Ramos (cell line): ENCODE results near the gene ZNF618.

ENCODE experiments used
- in situ Hi-C: fragments of 300-500 bp; cut with MboI; formaldehyde crosslinking; loops from one replicate; pipeline ENCODE4 v1.14.3; 2022; ENCODE audit warnings: low sequenced_read_pairs; ENCODE audit not compliant: unreplicated experiment

ZNF618 gene

DNA sequence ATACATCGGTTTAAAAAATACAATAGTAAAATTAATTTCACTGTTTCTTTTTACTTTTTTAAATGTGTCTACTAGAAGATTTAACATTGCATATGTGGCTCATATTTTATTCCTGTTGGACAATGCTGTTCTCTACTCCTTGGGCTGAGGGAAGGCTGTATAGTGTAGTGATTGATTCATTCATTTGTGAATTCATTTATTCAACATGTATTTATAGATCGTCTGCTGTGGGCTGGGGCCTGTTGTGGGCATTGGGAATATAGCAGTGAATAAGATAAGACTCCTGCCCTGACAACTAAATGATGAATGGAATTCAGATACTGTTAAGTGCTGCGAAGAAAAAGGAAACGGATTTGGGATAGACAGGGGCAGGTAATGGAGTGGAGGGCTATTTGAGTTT, 55.7 kb downstream of the ZNF618 start:
- in situ Hi-C loops: no loop called here

DNA sequence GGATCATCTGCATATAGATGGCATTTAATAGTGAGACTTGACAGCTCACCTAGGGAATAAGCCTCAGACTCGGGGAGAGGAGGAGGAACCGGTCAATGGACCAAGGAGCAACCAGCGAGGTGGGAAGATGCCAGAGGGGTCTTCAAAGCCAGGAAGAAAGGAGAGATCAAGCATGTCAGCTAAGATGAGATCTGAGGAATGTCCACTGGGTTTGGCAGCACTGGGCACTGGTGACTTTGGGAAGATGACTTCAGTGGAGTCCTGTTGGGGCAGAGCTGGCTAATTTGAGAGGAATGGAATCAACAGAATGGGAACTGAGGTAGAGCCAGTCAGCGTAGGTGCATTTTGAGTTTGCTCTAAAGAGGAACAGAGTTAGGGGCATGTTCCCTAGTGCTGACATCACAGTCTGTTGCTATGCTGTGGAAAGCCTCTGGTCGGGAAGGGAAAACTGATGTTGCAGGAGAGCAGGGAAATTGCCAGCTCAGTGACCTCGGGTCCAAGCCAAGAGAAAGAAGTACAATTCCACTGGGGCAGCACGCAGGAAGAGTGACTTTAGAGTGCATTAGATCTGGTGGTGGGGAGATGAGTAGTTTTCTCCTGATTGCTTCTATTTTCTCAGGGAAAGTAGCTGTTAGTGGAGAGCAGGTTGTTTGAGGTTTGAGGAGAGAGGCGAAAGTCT, 56.9 kb downstream of the ZNF618 start:
- in situ Hi-C loops: no loop called here

DNA sequence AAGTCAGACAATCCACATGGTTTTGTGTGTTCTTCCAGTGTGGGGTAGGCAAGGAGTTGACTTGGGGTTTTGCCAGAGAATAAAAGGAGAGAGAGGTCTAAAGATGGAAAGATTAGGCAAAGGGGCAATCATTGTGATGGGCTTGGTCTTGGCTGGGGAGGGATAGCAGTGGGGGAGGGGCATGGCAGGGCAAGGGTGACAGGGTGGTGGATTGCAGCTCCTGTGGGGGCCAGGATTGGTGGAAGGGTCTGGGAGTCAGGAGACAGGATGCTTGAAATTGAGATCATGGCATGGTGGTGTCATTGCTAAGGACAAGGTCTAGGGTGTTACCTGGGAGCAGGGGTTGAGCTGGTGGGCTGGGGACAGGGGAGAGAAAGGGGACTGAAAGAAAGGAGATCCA, 57.6 kb downstream of the ZNF618 start:
- in situ Hi-C loops: no loop called here

DNA sequence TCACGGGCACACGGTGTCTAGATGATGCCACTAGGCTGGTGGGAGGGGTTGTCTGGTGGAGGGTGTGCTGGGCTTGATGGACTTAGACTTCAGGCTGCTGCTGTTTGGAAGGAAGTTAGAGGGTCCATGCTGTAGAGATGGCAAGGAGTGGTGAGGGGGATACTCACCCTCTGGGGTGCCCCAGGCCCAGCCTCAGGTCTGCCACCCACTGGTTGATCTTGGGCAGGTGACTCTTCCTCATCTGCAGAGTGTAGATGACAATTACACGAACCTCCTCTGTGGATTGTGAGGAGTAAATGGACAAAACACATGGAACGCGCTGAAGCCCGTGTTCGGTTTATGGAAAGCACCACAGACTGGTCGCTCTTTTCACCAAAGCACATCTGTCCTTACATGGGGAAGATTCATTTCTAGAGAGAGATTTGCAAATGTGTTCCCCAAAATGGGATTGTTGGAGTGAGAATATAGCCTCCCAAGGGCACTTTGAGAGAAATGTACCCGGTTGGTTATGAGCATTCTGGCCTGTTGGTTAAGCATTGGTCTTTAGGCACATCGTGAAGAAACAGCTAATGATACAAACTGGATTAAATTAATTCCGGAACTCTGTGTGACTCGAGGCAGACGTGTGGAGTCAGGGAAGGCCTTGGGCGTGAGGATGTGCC, 58.2 kb downstream of the ZNF618 start:
- in situ Hi-C loops: no loop called here

DNA sequence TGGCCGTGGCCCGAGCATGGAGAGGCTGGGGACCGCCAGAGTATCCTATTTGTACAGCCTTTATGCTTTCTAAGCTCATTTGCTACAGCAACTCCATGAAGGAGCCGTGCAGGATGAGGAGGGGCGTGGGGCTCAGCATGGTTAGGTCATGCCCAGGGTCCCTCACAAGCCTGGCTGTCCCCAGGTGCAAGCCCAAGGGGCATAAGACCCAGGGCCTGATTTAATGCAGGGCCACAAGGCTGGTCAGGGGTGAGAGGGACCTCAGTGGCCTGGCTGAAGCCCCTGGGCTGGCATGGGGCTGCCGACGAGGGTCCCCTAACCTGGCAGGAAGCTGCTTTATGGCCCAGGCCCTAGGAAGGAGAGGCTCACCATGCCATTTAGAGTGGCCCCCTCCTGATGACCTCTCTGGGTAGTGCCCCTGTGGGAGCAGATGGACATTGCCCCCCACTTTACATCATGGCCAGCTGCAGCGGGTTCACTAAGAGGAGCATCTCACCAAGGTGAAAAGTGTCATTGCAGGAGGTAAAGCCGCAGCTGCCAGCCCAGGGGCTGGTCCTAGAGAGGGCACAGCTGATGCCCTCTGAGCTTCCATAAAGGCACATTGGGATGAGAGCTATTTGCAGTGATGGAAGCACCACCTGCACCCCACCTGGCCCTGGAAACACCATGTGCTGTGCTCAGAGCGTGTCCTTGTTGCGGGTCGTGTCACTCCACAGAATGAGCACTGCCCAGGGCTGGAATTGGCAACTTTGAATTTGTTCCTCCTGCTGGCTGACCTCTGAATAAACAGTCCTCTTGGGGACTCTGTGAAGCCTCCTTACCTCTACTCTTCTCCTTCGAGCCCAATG, 58.9 kb downstream of the ZNF618 start:
- in situ Hi-C loops: no loop called here

DNA sequence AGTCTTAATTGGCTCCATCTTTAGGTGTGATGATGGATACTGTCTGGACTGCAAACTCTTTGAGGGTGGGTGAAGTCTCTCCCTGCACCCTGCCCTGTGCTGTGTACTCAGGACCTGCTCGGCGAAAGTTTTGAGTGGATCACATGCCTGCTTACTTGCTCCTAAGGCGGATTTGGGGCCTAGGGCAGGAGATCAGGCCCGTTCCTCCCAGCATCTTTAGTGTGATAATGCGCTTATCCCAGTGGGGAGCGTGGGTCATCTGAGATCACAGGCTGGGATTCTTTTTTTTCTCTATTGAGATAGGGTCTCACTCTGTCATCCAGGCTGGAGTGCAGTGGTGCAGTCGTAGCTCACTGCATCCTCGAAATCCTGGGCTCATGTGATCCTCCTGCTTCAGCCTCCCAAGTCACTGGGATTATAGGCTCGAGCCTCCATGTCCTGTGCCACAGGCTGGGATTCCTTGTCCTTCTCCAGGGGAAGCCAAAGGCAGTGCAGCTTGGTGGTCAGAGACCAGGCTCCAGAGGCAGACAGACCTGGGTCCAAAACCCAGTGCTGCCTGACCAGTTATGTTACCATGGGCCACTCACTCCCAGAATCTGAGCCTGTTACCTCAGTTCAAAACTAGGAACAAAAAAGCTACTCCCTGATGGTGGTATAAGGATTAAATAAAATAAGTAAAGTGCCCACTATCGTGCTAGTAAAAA, 59.7 kb downstream of the ZNF618 start:
- in situ Hi-C loops: no loop called here

DNA sequence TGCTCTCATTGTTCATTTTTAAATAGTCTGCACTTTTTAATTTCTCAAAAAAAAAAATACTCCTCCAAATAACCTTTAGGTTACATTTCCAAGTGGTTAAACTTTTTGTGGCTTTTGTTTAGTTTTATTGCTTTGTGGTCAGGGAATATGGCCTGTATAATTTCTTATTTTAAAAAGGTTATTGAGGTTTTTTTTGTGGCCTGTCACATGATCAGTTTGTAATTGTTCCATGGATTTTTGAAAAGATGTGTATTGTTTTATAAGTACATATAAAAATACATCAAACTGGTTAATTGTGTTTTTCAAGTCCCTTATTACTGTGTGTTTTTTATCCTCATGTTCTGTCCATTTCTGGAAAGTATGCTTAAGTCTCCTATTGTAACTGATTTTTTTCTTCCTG, 64.0 kb downstream of the ZNF618 start:
- in situ Hi-C loops: no loop called here

DNA sequence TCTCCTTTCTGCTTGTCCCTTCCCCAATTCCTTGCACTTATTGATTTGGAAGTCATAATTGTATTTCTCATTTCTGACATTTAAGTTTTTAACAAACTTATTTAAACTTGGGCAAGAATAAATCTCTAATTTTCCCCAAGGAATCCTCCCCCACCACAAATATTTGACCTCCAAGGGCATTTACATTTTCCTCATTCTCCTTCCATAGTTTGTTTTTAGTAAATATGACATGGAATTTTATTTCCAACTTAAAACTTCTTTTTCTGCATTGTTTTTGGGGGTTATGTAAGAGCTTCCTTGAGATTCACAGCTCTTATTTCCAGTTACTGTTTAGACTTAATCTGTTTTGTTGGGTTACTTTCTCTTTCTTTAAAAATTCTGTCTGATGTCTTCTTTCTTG, 64.9 kb downstream of the ZNF618 start:
- in situ Hi-C loops: no loop called here

DNA sequence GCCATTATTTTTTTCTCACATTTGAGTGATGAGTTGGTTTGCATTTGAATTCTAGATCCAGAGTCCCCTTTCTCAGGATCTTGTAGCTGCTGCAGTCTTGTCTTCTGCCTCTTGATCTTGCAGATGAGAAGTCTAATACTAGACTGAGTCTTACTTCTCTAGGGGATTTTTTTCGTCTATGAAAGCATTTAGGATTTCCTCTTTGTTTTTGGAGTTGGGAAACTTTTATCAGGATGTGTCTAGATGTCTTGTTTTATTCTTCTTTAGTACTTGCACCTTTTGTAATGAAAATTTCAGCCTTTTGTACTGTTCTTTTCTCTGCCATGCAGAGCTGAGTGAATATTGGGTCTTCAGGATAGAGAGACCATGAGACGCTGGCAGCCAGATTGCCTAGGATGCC, 65.4 kb downstream of the ZNF618 start:
- in situ Hi-C loops: no loop called here

DNA sequence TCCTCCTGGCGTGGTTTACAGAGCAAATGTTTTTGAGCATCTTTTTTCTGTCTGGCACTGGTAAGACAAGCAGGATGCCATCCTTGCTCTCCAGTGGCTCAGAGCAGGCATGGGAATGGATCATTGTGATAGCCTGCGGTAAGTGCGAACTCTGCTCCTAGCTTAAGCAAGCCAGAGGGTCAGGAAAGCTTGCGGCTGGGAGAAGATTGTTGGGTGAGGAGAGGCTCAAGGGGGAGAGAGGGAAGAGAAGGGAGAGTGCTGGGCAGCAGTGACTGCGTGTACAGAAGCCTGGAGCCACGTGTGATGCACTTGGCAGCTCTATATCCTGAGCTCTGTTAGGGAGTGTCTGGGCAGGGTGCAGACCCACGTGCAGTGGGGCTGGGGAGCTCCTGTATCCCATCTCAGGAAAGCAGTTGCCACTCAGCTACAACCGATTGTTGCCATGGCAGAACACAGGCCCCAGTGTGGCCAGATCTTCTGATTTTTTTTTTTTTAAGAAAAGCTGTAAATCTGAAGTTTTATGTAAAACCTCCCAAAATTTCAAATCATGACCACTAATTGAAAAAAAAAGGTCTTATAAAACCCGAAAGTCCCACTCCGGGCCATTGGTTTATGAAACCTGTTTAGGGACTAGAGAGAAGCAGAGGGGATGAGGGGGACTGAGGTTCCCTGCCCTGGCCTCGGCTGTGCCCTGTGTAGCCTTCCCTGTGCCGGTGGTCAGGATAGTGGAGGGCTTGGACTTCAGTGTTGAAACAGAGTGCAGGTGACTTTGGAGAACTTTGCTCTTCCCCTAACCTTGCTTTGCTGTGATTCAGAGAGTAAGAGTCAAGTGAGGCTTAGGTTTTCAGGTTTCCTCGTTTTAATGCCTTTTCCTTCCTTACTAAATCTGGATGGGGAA, 67.3 kb downstream of the ZNF618 start:
- in situ Hi-C loops: no loop called here

DNA sequence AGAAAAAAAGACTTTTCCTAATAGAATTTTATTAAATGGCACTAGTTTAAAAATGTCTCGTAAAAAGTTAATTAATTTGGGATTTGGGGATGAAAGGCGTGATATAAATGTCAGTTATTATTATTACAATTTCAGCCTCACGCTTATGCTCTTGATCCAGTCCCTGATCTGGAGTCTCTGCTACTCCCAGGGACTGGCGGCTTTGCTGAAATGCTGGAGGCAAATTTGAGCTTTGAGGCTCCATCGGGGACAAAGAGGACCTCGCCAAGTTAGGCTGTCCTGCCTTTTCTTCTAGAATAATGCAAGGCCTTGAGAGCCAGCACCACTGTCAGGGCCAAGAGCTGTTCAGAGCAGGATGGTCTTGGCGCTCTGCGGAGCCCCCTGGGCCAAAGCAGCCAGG, 69.7 kb downstream of the ZNF618 start:
- in situ Hi-C loops: no loop called here

DNA sequence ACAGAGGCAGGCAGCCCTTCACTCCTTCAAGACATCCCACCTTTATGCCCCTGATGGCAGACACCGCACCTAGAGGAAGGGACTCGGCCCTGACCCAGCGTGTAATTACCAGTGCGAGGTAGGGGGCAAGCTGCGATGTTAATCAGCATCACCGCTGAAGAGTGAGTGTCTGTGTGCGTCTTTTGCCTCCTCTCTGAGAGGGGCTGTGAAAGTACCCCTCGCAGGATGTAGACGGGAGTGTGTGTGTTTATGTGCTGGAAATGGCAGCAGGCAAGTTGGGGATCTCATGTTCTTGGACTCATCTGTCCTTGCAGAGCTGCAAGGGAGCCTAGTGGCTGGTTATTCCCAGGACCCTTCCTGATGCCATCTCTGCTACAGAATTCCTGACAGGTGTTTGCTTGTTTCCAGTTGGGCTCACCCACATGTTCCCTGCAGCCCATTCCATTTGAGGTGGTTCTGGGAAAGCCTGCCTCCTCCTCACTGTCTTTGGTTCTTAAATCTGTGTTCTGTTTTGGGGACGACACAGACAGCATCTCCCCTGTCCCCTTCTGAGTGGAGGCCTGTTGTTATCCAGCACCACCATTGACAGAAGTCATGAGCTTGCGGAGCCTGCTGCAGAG, 70.5 kb downstream of the ZNF618 start:
- in situ Hi-C loops: no loop called here

DNA sequence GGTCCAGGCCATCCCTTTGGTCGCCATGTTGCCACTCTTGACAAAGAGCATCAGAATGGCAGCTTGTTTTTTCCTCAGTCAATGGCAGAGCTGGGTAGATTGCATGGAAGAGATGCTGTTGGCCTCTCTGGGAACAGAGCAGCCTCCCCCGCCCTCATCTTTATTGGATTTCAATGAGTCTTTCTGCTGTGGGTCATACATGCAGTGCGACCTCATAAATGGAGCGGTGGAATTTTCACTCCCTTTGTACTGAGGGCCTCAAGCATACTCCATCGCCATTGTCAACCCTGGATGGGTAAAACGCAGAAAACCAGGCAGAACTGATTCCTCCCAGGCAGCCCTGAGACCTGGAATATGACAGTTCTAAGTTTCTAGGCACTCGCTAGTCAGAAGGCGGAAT, 71.8 kb downstream of the ZNF618 start:
- in situ Hi-C loops: no loop called here

DNA sequence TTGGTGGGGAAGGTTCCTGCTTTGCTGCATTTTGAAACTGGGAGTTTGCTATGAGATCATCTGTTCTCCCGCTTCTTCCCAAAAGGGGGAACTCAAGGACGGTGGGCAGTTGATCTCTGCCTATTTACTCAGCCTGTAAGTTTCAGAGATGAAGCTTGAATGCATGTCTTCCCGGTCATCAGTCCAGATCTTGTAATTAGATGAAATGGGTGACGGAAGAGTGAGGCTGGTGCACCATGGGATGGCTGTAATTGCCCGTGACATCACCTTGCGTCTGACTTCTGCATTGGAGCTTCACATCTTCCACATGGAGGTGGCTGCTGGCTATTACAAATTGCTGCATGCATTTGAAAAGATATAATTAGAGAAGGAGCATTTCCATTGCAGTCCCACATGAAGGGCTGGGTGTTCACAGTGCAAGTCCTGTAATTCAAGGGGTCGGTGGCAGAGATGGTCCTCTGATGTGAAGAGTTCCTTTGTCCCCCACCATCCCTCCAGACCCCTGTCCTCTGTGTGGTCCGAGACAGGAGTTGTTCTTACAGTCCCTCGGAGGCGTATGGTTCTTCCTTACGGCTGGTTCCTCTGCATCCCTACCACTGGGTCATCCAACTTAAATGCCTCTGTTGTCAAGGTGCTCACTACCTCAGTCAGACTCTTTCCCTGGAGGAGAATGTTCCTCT, 72.9 kb downstream of the ZNF618 start:
- in situ Hi-C loops: no loop called here

DNA sequence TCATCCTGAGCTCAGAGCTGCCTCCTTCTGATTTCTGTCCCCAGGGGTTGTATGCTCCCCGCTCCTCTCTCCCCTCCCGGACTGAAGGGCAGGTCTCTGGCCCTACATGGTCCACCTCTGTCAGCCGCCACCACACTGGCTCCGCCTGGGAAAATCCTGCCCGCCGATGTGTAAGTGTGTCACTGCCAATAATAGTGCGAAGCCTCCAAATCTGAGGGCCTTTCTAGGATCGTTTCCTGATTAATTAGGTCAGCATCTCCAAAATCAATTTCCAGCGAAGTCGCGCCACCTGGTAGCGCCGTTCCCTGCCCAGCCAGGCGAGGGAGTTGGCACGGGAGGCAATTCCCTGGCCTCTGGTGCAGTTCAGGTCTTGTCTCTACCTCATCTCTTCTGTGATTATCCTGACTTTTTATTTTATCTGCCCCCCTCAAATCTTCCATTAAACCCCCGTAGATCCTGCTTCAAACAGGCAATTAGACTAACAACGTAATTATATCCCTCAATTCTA, 73.5 kb downstream of the ZNF618 start:
- in situ Hi-C loops: no loop called here

DNA sequence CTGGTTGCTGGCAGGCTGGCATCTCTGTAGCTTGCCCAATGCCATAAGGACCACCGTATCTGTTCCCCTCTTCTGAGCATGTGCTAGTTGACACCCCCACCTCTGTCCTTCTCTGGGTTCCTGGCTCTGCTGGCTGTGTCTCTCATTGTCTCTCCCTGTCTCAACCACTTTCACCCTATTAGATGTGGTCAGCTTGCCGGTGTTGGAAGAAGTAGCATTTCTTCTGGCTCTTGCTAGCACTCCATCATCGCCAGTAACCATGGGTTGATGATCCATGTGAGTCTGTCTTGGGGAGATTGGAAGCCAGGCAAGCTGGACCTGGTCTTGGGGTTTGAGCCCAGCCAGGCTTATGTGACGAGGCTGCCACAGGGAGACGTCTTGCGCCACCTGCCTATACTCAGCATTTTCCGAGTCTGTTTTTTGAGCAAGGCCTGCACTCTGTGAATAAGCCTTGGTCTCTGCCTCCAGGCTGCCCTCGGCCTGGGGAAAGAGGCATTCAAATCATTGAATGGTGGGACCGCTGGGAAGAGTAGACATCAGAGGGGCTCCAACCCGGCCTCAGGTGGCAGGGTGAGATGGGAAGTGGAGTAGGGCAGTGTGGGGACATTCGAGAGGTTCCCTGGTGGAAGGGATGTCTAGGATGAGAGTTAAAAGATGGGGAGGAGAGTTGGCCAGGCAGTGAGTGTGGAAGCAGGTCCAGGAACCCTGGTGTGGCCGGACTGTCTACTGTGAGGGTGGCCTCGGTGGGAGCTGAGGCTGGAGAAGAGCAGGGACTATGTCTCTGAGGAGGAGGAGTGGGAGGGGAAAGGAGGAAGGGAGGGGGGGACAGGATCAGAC, 74.3 kb downstream of the ZNF618 start:
- in situ Hi-C loops: no loop called here

DNA sequence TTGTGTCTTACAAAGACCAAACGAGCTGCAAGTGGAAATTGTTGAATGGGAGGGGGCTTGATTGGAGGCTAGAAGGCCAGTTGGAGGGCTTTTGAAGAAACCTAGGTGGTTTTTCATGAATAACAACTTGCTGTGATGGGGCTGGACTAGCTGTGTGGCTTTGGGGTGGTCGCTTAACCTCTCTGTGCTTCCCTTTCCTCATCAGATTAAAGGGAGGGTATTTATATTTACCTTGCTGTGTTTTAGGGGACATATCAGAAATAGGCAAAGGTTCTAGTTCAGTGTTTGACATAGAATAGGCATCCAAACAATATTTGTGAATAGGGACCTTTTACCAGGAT, 74.9 kb downstream of the ZNF618 start:
- in situ Hi-C loops: no loop called here

DNA sequence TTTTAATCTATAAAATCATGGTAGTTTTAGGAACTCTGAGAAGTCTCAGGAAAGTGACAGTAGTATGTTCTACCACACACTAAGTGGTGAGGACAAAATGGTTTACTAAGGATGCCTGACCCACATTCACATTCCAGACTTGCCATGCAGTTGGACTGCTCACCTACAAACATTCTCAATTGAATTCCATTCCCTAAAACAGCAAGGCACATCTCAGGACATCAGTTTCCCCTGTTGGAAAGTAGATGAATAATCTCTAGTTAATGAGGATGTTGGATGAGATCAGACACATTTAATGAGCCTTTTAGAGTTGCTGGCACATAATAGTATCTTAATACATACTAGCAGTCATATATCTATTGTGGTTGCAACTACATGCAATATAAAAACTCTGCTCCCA, 76.6 kb downstream of the ZNF618 start:
- in situ Hi-C loops: no loop called here
